Heart left ventricle (tissue), 13 donors: ENCODE measurements around the gene CASP7.

ENCODE experiments used
- POLR2A ChIP-seq, 2 donors: fragments of 450-650 bp; IDR thresholded peaks; one replicate each; pipeline ENCODE4 v1.6.1; 2017; ENCODE audit warnings: antibody characterized with exemption in 2 of 2, mild to moderate bottlenecking in 2 of 2, moderate library complexity in 2 of 2
- TF ChIP-seq, protein P1 (sequence below), 12 donors: fragments of 200-600 bp; sonication (generic) in 4 of 12; IDR thresholded peaks; one replicate each; pipeline versions ENCODE4 v1.5.0 to v1.8.0; 2018 to 2022; ENCODE audit warnings: antibody characterized with exemption in 12 of 12, mild to moderate bottlenecking in 5 of 12
- donor health status: ischemic (EF 13 %, LVEDD 7.1; RV severe dilation, severe dysfunction).
- donor health status: DM: no; HTN: yes; CAD: no.
- donor health status: DM: no; HTN: no; CAD: no.
- donor health status: ischemic (EF 25% LVEDD 6.9; RV normal size, moderate dysfunction).
- donor health status: ischemic (EF 25% LVEDD 5.7; RV mildly dilated, moderate dysfunction).
- donor health status: ischemic (EF 35%, LVEDD 5.7; RV mildly dilated, moderate dysfunction).
- donor health status: nonischemic (EF 11% LVEDD 7.7; RV severe dilation, severe dysfunction).
- donor health status: DM: yes; HTN: yes; CAD: no.
- donor health status: PGD.
- donor health status: ischemic (EF 29% LVEDD 5.4; RV normal size, mild dysfunction).
- donor health status: nonischemic (EF 23%, LVEDD 6.1; RV moderate dilation, normal function).

DNA sequence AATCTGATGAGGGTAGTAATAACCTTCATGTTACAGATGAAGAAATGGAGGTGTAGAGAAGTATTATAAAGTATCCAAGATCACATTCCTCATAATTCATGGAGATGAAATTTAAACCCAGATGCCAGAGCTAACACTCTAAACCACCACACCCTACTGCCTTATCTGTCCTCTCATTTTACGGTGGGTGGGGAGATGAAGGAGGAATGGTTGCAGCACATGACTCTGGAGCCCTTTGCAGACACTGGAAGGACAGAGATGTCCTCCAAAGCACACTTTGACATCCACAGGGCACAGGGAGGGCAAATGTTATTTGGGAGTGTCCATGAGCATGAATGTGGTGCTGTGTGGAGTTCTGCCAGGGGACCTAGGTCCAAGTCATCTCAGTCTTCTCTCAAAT, 72.8 kb downstream of the CASP7 start:
- TF ChIP-seq, protein P1, sequence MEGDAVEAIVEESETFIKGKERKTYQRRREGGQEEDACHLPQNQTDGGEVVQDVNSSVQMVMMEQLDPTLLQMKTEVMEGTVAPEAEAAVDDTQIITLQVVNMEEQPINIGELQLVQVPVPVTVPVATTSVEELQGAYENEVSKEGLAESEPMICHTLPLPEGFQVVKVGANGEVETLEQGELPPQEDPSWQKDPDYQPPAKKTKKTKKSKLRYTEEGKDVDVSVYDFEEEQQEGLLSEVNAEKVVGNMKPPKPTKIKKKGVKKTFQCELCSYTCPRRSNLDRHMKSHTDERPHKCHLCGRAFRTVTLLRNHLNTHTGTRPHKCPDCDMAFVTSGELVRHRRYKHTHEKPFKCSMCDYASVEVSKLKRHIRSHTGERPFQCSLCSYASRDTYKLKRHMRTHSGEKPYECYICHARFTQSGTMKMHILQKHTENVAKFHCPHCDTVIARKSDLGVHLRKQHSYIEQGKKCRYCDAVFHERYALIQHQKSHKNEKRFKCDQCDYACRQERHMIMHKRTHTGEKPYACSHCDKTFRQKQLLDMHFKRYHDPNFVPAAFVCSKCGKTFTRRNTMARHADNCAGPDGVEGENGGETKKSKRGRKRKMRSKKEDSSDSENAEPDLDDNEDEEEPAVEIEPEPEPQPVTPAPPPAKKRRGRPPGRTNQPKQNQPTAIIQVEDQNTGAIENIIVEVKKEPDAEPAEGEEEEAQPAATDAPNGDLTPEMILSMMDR (IDR thresholded peaks at IDR 0.05), result no peak
- TF ChIP-seq POLR2A (IDR thresholded peaks at IDR 0.05), result no peak
